HCT116 (cell line): ENCODE measurements around the gene TRERF1.

ENCODE experiments used
- CTCF ChIP-seq, 3 experiments: fragments of 200-600 bp in 1 of 3; sonication (generic) in 1 of 3; IDR thresholded peaks in 2 of 3; conservative IDR thresholded peaks in 1 of 3; 2 replicates each; pipeline ENCODE4 v1.5.1; 2012 to 2017; ENCODE audit warnings: low read depth in 2 of 3, low read length in 2 of 3, antibody characterized with exemption in 1 of 3, borderline replicate concordance in 1 of 3, control low read depth in 1 of 3, mild to moderate bottlenecking in 1 of 3, mixed read lengths in 1 of 3, mixed run types in 1 of 3, moderate library complexity in 1 of 3; ENCODE audit not compliant: insufficient read depth in 1 of 3
- EZH2phosphoT487 ChIP-seq: fragments of 200-600 bp; IDR thresholded peaks from 2 replicates; pipeline ENCODE4 v1.6.1; 2018; ENCODE audit warnings: antibody characterized with exemption, borderline replicate concordance
- POLR2A ChIP-seq: IDR thresholded peaks from 2 replicates; pipeline ENCODE4 v1.7.0; 2011; ENCODE audit warnings: borderline replicate concordance; ENCODE audit not compliant: insufficient read depth, insufficient read length; ENCODE audit errors: extremely low read depth
- POLR2AphosphoS5 ChIP-seq: IDR thresholded peaks from 2 replicates; pipeline ENCODE4 v1.6.1; 2011; ENCODE audit warnings: mild to moderate bottlenecking, low read depth, low read length, moderate library complexity
- TCF7L2 ChIP-seq: IDR thresholded peaks from 2 replicates; pipeline ENCODE4 v1.7.0; 2011; ENCODE audit warnings: borderline replicate concordance, inconsistent platforms; ENCODE audit not compliant: insufficient read depth, insufficient read length; ENCODE audit errors: extremely low read depth

GRCh38 chr6:42251500-42251899 lies 200.2 kb downstream of the TRERF1 start:
- TF ChIP-seq CTCF (IDR thresholded peaks at IDR 0.05 in 2 of 3, conservative IDR thresholded peaks at IDR 0.05 in 1 of 3; ENCODE audit: borderline replicate concordance in 1 of 3, insufficient read depth in 1 of 3, low read depth in 2 of 3, low read length in 2 of 3) (no peak), POLR2AphosphoS5 (no peak), POLR2A (no peak), TCF7L2 (no peak), EZH2phosphoT487 (no peak)
